C4-2B (cell line): ENCODE measurements around the gene USP7.
"Not testable (repeated sequence)": the region's sequence is repeated elsewhere in the genome, so short reads cannot be mapped to it uniquely, and the experiment has no call there.

Experiments used
- H3K27ac ChIP-seq: fragments of 450-650 bp; 2 replicates; pipeline ENCODE4 v1.5.1; 2017
- CTCF ChIP-seq: fragments of 450-650 bp; conservative IDR thresholded peaks from 2 replicates; pipeline ENCODE4 v1.5.1; 2017; ENCODE audit warnings: mild to moderate bottlenecking
- ZFX ChIP-seq: fragments of 450-650 bp; IDR thresholded peaks from 2 replicates; pipeline ENCODE4 v1.6.1; 2017

Gene USP7

GRCh38 chr16:8845699-8846298 is 117.9 kb downstream of the USP7 start:
- no peak for TF ChIP-seq ZFX
- TF ChIP-seq CTCF: no peak
- H3K27ac ChIP-seq: no peak overlapping the region

- H3K27ac ChIP-seq: not testable (repeated sequence)
These were observed 120.4 kb downstream of the USP7 start for GRCh38 chr16:8843296-8843695.
